Activated T-helper 17 cell treated with anti-CD3 and anti-CD28 coated beads, Interleukin-2, amount 50 U/mL, for 72 hours (primary cell): ENCODE data around the gene KRT78. TPM values are rescaled to one million over a fixed set of nuclear protein-coding genes. Genes with fewer than 3 reads are reported as not detected.

Source experiments
- ATAC-seq: fragments of 150-1000 bp; cut with Tn5 transposase; replicated peaks from 2 replicates; pipeline ENCODE4 v1.10.0; 2021; ENCODE audit warnings: mild to moderate bottlenecking, moderate library complexity
- H3K27ac Mint-ChIP-seq: one replicate; pipeline ENCODE4 v1.8.0; 2022; ENCODE audit warnings: mixed read lengths
- H3K27me3 Mint-ChIP-seq: one replicate; pipeline ENCODE4 v1.8.0; 2022; ENCODE audit warnings: mixed read lengths
- H3K36me3 Mint-ChIP-seq: one replicate; pipeline ENCODE4 v1.8.0; 2022; ENCODE audit warnings: low read depth, mild to moderate bottlenecking, mixed read lengths
- H3K4me1 Mint-ChIP-seq: one replicate; pipeline ENCODE4 v1.8.0; 2022; ENCODE audit warnings: mixed read lengths
- H3K4me3 Mint-ChIP-seq: one replicate; pipeline ENCODE4 v1.8.0; 2022; ENCODE audit warnings: mild to moderate bottlenecking, mixed read lengths
- H3K9me3 Mint-ChIP-seq: one replicate; pipeline ENCODE4 v1.8.0; 2022; ENCODE audit warnings: mixed read lengths
- total RNA-seq, 2 donors: library from RNA; stranded (reverse); gene quantifications; one replicate each; pipeline ENCODE4 v1.2.3, GENCODE V29; 2022

Gene KRT78
- total RNA-seq, 2 donors from 2014 or later: not detected

DNA sequence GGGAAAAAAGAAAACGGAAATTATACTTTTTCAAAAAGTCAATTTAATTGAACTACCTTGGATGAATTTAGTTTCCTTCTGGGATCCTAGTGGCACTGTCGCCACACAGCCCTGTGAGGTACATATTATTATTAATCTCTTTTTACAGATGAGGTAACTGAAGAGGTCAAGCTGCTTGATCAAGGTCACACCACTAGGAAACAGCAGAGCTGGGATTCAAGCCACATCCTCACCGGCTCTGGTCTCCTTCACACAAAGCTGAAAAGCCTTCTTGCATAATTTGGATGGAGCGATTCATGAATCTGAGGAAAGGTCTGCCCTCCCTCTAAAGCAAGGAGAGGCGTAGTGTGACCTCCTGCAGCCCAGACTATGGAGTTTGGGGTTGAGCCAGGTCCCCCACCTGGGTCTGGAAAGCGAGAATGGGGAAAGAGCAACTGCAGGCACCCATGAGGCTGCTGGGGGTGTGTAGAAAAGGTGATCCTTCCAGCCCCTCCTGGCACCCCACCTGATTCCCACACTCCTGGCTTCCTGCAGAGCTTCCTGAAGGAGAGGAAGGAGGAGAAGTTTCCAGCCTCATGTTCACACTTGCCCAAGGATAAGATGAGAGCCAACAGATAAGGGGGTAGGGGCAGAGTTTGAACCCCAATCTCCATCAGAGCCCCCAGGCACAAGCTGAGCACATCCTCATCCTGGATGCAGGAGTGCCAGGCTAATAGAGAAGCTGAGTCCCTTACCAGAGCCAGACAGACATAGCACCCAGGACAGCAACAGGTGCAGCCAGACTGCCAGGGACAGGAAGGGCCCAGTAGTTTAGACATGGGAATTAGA, 10.8 kb downstream of the KRT78 start:
- peaks cover 10% of the 10 kb centered on the region for H3K4me1 Mint-ChIP-seq
- no peak overlapping the region for H3K4me3 Mint-ChIP-seq
- peaks cover 27% of the 10 kb centered on the region for H3K27me3 Mint-ChIP-seq
- no peak for ATAC-seq
- H3K27ac Mint-ChIP-seq: peak overlapping the region; percentile 25
- no peaks in the 10 kb centered on the region for H3K36me3 Mint-ChIP-seq
- no peaks in the 10 kb centered on the region for H3K9me3 Mint-ChIP-seq

DNA sequence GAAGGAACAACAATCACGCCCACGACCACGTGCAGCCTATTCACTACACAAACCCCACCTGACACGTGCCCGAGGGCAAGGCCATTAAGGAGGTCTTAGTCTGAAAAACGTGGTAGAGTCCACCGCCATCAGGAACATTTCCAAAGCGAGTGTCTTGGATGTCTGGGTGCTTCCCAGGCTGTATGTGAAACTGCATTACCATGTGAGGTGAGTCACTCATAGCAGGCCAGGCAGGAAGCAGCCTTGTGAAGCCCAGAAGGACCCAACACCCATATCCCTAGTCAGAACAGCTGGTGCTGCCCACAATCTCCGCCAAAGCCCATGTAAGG, 11.4 kb downstream of the KRT78 start:
- H3K36me3 Mint-ChIP-seq: no peaks in the 10 kb centered on the region
- peak overlapping the region; percentile 38 for H3K4me3 Mint-ChIP-seq
- peak; percentile 37 for ATAC-seq
- H3K9me3 Mint-ChIP-seq: no peaks in the 10 kb centered on the region
- peaks cover 10% of the 10 kb centered on the region for H3K4me1 Mint-ChIP-seq
- peak overlapping the region; percentile 25 for H3K27ac Mint-ChIP-seq
- H3K27me3 Mint-ChIP-seq: peaks cover 27% of the 10 kb centered on the region

GRCh38 chr12:52836491-52837412, 12.0 kb downstream of the KRT78 start:
- H3K4me3 Mint-ChIP-seq: peak overlapping the region; percentile 38

GRCh38 chr12:52836042-52836466, 12.7 kb downstream of the KRT78 start:
- H3K36me3 Mint-ChIP-seq: no peaks in the 10 kb centered on the region
- peak overlapping the region; percentile 25 for H3K27ac Mint-ChIP-seq
- peak; percentile 93 for ATAC-seq
- H3K4me1 Mint-ChIP-seq: peaks cover 10% of the 10 kb centered on the region
- H3K27me3 Mint-ChIP-seq: peaks cover 27% of the 10 kb centered on the region
- H3K9me3 Mint-ChIP-seq: no peaks in the 10 kb centered on the region
- peak overlapping the region; percentile 26 for H3K4me3 Mint-ChIP-seq

More at GRCh38 chr12:52836491-52837412, 12.0 kb downstream of the KRT78 start:
- peaks cover 10% of the 10 kb centered on the region for H3K4me1 Mint-ChIP-seq
- H3K27ac Mint-ChIP-seq: peak overlapping the region; percentile 25
- no peaks in the 10 kb centered on the region for H3K9me3 Mint-ChIP-seq
- ATAC-seq: peak; percentile 5
- no peaks in the 10 kb centered on the region for H3K36me3 Mint-ChIP-seq
- H3K27me3 Mint-ChIP-seq: peaks cover 27% of the 10 kb centered on the region

DNA sequence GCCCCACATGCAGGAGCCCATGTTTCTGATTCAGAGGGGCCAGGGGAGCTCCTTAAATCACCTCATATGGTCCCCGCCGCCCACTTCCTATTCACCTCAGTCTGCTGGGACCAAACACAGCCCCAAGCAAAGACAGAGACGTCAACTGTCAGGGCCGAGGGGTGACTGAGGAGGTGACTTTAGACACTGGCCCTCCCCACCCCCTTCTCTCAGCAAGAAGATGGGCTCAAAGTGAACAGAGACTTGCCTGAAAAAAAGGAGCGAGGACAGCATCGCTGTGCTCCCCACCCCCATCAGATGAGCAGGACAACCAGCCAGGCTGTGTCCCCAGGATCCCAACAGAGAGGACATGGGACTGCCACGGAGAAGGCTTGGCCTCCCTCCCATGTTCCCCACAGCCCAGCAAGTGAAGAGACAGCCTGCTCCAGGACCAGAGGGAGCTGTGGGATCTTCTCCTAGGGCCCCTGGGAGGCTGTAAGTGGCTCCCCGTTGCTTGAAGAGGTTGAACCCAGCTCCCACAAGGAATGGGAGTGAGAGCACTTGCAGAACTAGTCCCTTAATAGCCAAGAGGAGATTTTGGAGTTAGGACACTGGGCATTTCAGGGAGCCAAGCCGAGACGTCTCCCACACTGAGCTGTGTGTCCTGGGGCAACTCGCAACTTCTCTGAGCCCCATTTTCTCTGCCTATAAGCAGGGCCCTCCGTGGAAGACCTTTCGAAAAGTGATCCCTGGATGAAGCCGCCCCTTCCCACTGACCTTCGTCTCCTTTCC, 13.3 kb downstream of the KRT78 start:
- Mint-ChIP-seq H3K27ac (peak overlapping the region; percentile 25), H3K27me3 (peaks cover 27% of the 10 kb centered on the region), H3K36me3 (no peaks in the 10 kb centered on the region), H3K4me3 (peak overlapping the region; percentile 26), H3K9me3 (no peaks in the 10 kb centered on the region), H3K4me1 (peaks cover 10% of the 10 kb centered on the region)
- ATAC-seq: no peak

GRCh38 chr12:52834727-52835001, 14.1 kb downstream of the KRT78 start:
- H3K4me1 Mint-ChIP-seq: peaks cover 10% of the 10 kb centered on the region
- H3K27ac Mint-ChIP-seq: no peak overlapping the region
- H3K9me3 Mint-ChIP-seq: no peaks in the 10 kb centered on the region
- H3K4me3 Mint-ChIP-seq: no peak overlapping the region
- ATAC-seq: no peak
- H3K36me3 Mint-ChIP-seq: no peaks in the 10 kb centered on the region
- H3K27me3 Mint-ChIP-seq: peaks cover 23% of the 10 kb centered on the region

DNA sequence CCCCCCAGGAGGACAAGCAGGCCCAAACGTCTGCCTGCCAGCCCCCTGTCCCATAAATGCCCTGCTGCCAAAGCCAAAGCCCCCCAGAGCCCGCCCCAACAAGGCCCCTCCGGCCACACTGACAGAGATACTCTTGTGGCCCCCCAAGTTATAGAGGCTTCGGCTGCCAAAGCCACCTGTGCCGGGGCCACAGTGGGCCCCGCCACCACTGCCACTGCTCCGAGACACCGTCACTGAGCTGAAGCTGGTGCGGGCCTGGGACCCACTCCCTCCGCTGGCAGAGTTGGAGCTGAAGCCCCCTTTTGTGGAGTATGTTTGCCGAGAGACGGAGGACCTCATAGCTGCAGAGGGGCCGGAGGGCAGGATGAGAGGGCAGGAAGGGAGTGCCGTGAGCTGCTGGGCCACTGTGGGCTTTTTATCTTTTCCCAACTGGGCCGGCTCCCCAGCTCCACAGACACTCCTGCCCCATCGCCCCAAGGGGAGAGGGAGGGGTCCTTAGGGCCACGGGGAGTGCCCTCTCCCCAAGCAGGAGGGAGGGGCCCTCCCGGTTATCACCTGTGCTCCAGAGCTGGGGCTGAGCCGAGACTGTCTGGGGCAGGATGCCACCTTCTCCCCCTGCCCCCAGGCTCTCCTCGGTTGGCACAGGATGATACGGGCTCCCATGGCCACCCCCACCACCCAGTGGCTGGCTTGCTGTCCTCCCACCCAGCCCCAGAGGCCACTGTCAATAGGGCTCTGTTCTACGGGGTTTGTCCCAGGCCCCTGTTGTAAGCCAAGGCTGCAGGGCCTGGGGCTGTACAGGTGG, 14.7 kb downstream of the KRT78 start, which contains the start of gene KRT79:
Gene KRT79 (minus strand): TSS at position 390 of the 805 bp plus-strand sequence. CDS start 51 bp downstream, at position 339.
- Mint-ChIP-seq H3K27me3 (peaks cover 17% of the 10 kb centered on the region), H3K9me3 (no peaks in the 10 kb centered on the region), H3K4me3 (no peak within 1 kb of the TSS), H3K27ac (no peak within 1 kb of the TSS), H3K36me3 (no peaks in the 10 kb centered on the region), H3K4me1 (peaks cover 10% of the 10 kb centered on the region)
- ATAC-seq: no peak

DNA sequence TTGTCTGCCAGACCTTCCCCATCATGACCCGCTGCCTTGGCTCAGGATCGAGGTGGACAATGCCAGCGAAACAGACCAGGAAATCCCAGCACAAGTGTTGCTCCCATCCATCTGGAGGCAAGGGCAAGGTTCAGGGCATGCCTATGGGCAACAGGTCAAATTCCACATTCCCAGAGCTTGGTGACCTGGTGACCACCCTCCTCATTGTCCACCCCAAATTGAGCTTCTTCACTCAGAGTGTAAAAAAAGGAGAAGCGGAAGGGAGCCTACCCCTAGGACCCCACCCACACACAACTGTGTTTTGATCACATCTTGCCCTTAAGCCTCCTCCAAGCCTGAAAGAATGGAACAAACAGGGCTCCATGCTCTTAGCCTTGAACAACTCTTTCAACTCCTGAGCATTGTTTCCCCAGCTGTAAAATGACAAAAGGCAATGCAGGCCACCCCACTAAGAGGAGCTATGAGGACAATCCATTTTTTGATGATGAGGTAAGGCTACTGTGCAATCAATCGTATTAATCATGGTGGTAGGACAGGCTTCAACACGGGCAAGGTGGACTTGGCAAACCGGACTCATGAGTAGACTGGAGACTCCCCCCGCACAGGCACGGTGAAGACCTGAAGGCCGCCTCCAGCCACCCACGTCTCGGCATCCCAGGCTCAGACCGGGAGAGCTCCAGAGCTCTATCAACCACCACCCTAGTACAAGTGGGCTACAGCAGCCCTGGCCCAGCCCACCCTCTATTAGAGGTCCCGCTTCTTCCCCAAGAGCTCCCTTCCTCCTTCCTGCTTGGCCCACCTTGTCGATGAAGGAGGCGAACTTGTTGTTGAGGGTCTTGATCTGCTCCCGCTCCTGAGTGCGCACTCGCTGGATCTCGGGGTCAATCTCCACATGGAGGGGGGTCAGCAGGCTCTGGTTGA, 15.5 kb downstream of the KRT78 start:
- no peak overlapping the region for H3K4me3 Mint-ChIP-seq
- no peaks in the 10 kb centered on the region for H3K9me3 Mint-ChIP-seq
- ATAC-seq: no peak
- H3K36me3 Mint-ChIP-seq: no peaks in the 10 kb centered on the region
- peaks cover 11% of the 10 kb centered on the region for H3K27me3 Mint-ChIP-seq
- no peak overlapping the region for H3K27ac Mint-ChIP-seq
- peaks cover 10% of the 10 kb centered on the region for H3K4me1 Mint-ChIP-seq

DNA sequence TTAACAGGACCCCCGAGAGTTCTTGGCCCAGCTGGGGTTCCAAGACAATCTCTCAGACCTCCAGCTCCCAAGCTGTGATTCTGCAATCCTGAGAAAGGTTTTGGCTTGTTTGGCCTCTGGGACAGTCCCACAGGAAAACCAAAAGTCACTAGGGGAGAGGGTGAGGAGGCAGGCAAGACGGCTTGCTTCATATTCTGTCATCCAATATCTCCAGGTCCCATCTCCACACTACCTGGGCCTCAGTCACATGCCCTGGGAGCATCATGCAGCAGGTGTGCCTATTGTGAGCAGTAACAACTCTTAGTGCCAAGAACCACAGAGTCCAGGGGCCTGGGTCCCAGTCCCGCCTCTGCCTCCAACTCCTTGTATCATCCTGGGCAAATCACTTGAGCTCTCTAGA, 16.3 kb downstream of the KRT78 start:
- no peaks in the 10 kb centered on the region for H3K9me3 Mint-ChIP-seq
- no peak for ATAC-seq
- H3K36me3 Mint-ChIP-seq: no peaks in the 10 kb centered on the region
- peaks cover 6% of the 10 kb centered on the region for H3K27me3 Mint-ChIP-seq
- H3K4me1 Mint-ChIP-seq: peaks cover 9% of the 10 kb centered on the region
- no peak overlapping the region for H3K27ac Mint-ChIP-seq
- H3K4me3 Mint-ChIP-seq: no peak overlapping the region

- Mint-ChIP-seq H3K27ac (no peak overlapping the region), H3K4me1 (peaks cover 5% of the 10 kb centered on the region), H3K27me3 (no peaks in the 10 kb centered on the region), H3K36me3 (no peaks in the 10 kb centered on the region), H3K9me3 (no peaks in the 10 kb centered on the region), H3K4me3 (no peak overlapping the region)
- ATAC-seq: no peak
Observed at GRCh38 chr12:52831251-52831650, 17.5 kb downstream of the KRT78 start.

DNA sequence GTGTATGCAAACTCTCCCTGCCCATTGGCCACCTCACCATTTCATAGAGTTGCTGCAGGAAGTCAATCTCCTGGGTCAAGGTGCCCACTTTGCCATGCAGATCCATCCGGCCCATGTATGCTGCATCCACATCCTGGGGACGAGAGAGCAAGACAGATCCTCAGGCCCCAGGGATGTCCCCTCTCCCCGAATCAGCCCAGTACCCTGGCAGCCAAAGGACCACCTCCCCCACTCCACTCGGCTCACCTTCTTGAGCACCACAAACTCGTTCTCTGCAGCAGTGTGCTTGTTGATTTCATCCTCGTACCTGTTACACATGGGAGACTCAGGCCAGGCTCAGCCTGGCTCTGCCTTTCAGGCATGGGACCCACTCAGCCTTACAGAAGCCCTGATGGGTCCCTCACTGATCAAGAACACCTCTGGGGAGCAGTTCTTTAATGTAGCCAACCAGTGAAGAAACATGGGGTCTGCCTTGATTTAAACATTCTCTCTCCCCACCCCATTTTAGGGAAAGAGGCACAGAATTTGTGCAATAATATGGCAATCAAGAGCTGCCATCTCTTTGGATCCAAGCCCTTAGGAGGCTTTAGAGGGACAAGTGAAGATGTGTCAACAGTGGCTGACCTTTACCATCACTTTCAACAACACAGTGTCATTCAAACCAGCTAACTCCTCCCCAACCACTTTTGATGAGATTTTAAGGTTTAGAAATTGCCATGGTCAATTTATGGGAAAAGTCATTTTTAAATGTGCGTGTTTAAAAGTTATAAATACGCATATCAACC, 18.6 kb downstream of the KRT78 start:
- no peaks in the 10 kb centered on the region for H3K9me3 Mint-ChIP-seq
- H3K27me3 Mint-ChIP-seq: peaks cover 4% of the 10 kb centered on the region
- no peak overlapping the region for H3K4me3 Mint-ChIP-seq
- no peak for ATAC-seq
- no peaks in the 10 kb centered on the region for H3K4me1 Mint-ChIP-seq
- no peaks in the 10 kb centered on the region for H3K36me3 Mint-ChIP-seq
- no peak overlapping the region for H3K27ac Mint-ChIP-seq

- H3K4me1 Mint-ChIP-seq: no peaks in the 10 kb centered on the region
- no peaks in the 10 kb centered on the region for H3K36me3 Mint-ChIP-seq
- no peaks in the 10 kb centered on the region for H3K9me3 Mint-ChIP-seq
- no peak overlapping the region for H3K27ac Mint-ChIP-seq
- H3K4me3 Mint-ChIP-seq: no peak overlapping the region
- peaks cover 4% of the 10 kb centered on the region for H3K27me3 Mint-ChIP-seq
- ATAC-seq: no peak
Observed at GRCh38 chr12:52828591-52829021, 20.2 kb downstream of the KRT78 start.
